Bronchial epithelial cell (primary cell): Measurements from ENCODE around the gene MYO10. TPM values are rescaled to one million over a fixed set of nuclear protein-coding genes. Genes with fewer than 3 reads are reported as not detected.

Experiments
- DNase-seq: peaks from one replicate; pipeline ENCODE4 v3.0.0-alpha.2; 2010; ENCODE audit warnings: low read depth
- FAIRE-seq: peaks from 2 replicates; lab custom pipeline; 2011; peaks lifted over from hg19 to GRCh38; lab: Jason Lieb, UNC
- H3K27me3 ChIP-seq: 2 replicates; pipeline ENCODE4 v1.5.1; 2011; ENCODE audit warnings: low read length; ENCODE audit not compliant: control insufficient read depth, insufficient read depth
- H3K36me3 ChIP-seq: 2 replicates; pipeline ENCODE4 v1.5.1; 2011; ENCODE audit warnings: low read length; ENCODE audit not compliant: control insufficient read depth, insufficient read depth
- H3K4me3 ChIP-seq: 2 replicates; pipeline ENCODE4 v1.5.1; 2011; ENCODE audit warnings: mild to moderate bottlenecking, low read depth, low read length, control low read depth
- total RNA-seq: library from RNA; depleted of rRNA; stranded (reverse); fragments of >200 nt; gene quantifications from 2 replicates; pipeline ENCODE4 v1.2.1, GENCODE V29; 2014
- TF ChIP-seq, protein P1 (sequence below): IDR thresholded peaks from 2 replicates; pipeline ENCODE4 v1.5.1; 2011; ENCODE audit warnings: mild to moderate bottlenecking, moderate library complexity, low read length, control low read depth, inconsistent platforms; ENCODE audit not compliant: insufficient read depth, severe bottlenecking

MYO10 gene
- total RNA-seq, 1 donor from 2014 or later, result 39.5 TPM

GRCh38 chr5:16926417-16926816, 9.7 kb downstream of the MYO10 start:
- FAIRE-seq, result no peak
- H3K36me3 ChIP-seq, result peaks cover 2% of the 10 kb centered on the region
- DNase-seq, result no peak
- TF ChIP-seq, protein P1, sequence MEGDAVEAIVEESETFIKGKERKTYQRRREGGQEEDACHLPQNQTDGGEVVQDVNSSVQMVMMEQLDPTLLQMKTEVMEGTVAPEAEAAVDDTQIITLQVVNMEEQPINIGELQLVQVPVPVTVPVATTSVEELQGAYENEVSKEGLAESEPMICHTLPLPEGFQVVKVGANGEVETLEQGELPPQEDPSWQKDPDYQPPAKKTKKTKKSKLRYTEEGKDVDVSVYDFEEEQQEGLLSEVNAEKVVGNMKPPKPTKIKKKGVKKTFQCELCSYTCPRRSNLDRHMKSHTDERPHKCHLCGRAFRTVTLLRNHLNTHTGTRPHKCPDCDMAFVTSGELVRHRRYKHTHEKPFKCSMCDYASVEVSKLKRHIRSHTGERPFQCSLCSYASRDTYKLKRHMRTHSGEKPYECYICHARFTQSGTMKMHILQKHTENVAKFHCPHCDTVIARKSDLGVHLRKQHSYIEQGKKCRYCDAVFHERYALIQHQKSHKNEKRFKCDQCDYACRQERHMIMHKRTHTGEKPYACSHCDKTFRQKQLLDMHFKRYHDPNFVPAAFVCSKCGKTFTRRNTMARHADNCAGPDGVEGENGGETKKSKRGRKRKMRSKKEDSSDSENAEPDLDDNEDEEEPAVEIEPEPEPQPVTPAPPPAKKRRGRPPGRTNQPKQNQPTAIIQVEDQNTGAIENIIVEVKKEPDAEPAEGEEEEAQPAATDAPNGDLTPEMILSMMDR, result no peak
- no peaks in the 10 kb centered on the region for H3K27me3 ChIP-seq
- H3K4me3 ChIP-seq, result no peak overlapping the region

DNA sequence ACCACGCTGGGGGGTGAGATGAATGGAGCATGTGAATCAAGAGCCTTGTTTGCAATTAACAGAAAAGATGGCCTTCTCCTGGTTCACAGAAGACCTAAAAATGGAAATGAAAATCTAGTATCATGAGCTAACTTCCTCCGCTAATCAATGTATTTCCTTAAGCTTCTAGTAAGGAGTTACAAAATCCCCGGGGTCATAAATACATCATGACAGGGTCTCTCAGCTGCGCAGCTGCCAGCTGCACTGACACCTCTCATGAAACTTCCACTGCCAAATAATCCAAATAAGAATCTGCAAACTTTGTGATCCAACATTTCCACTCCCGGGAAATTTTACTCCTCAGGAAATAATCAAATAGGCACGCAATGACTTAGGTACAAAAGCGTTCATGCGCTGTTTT, 11.9 kb downstream of the MYO10 start:
- Histone ChIP-seq H3K4me3 (no peak overlapping the region), H3K36me3 (peaks cover 1% of the 10 kb centered on the region), H3K27me3 (no peaks in the 10 kb centered on the region)
- DNase-seq, result no peak
- TF ChIP-seq, protein P1, result no peak
- no peak for FAIRE-seq

- H3K27me3 ChIP-seq, result no peaks in the 10 kb centered on the region
- DNase-seq (no peak), FAIRE-seq (no peak)
- H3K36me3 ChIP-seq, result no peaks in the 10 kb centered on the region
- H3K4me3 ChIP-seq, result no peak overlapping the region
- TF ChIP-seq, protein P1, result no peak
Observed at GRCh38 chr5:16922430-16922829, 13.7 kb downstream of the MYO10 start.

GRCh38 chr5:16921211-16921610, 14.9 kb downstream of the MYO10 start:
- FAIRE-seq, result no peak
- Histone ChIP-seq H3K36me3 (no peaks in the 10 kb centered on the region), H3K4me3 (no peak overlapping the region), H3K27me3 (no peaks in the 10 kb centered on the region)
- TF ChIP-seq, protein P1, result no peak
- no peak for DNase-seq

DNA sequence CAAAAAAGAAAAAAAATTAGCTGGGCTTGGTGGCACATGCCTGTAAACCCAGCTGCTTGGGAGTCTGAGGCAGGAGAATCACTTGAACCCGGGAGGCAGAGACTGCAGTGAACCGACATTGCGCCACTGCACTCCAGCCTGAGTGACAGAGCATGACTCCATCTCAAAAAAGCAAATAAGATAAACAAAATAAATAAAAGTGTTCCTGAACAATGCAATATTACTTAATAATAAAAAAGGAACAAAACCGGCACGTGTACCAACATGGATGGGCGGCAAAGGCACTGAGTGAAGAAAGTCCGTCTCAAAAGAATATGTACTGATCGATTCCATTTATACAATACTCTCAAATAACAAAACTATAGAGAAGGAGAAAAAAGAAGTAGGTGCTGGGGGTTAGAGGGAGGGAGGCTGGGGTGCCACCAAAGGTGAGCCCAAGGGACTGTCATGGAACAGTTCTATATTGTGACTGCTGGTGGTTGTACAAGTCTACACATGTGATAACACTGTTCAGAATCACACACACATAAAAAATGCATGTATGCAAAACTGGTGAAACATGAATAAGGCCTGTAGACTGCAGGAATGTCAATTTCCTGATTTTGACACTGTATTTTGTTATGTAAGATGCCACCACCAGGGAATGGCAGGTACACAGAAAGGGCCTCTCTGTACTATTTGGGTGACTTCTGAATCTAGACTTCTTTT, 15.8 kb downstream of the MYO10 start:
- FAIRE-seq (no peak), DNase-seq (peak; percentile 50)
- TF ChIP-seq, protein P1, result no peak
- H3K27me3 ChIP-seq, result no peaks in the 10 kb centered on the region
- no peak overlapping the region for H3K4me3 ChIP-seq
- no peaks in the 10 kb centered on the region for H3K36me3 ChIP-seq
